H1 (cell line): ENCODE results near the gene HOXC11.

ENCODE experiments used
- ATF2 ChIP-seq: IDR thresholded peaks from 2 replicates; pipeline ENCODE4 v1.6.1; 2012; ENCODE audit warnings: low read length, inconsistent platforms
- CBX5 ChIP-seq: fragments of 300-800, 300-1000 bp; sonication (generic); IDR thresholded peaks from 2 replicates; pipeline ENCODE4 v1.7.1; 2016; ENCODE audit warnings: antibody characterized with exemption, low read length, low read depth
- CHD2 ChIP-seq: IDR thresholded peaks from 2 replicates; pipeline ENCODE4 v1.6.1; 2012; ENCODE audit warnings: low read length, improper control_type of control experiment
- EZH2 ChIP-seq: fragments of 200-600 bp; sonication (generic); IDR thresholded peaks from 2 replicates; pipeline ENCODE4 v1.7.1; 2012; ENCODE audit warnings: low read depth, mild to moderate bottlenecking, moderate library complexity, low read length, inconsistent platforms; ENCODE audit not compliant: severe bottlenecking
- GABPA ChIP-seq: IDR thresholded peaks from 2 replicates; pipeline ENCODE4 v1.6.1; 2011; ENCODE audit warnings: mild to moderate bottlenecking, low read length, moderate library complexity, borderline replicate concordance; ENCODE audit not compliant: insufficient read depth
- GTF2F1 ChIP-seq: IDR thresholded peaks from 2 replicates; pipeline ENCODE4 v1.6.1; 2012; ENCODE audit warnings: low read depth, low read length, improper control_type of control experiment, borderline replicate concordance
- KDM5A ChIP-seq: fragments of 200-600 bp; IDR thresholded peaks from 2 replicates; pipeline ENCODE4 v1.7.1; 2012; ENCODE audit warnings: mild to moderate bottlenecking, low read length, inconsistent platforms, mixed read lengths
- MAFK ChIP-seq: IDR thresholded peaks from 2 replicates; pipeline ENCODE4 v1.6.1; 2012; ENCODE audit warnings: low read depth, mild to moderate bottlenecking, improper control_type of control experiment, low read length
- NANOG ChIP-seq: IDR thresholded peaks from 2 replicates; pipeline ENCODE4 v1.6.1; 2011; ENCODE audit warnings: low read length, low read depth, mild to moderate bottlenecking, inconsistent platforms; ENCODE audit not compliant: insufficient read depth, poor library complexity, severe bottlenecking
- POLR2AphosphoS5 ChIP-seq: IDR thresholded peaks from 2 replicates; pipeline ENCODE4 v1.6.1; 2011; ENCODE audit warnings: low read depth, low read length
- RAD21 ChIP-seq, 2 experiments: IDR thresholded peaks in 1 of 2; conservative IDR thresholded peaks in 1 of 2; 2 replicates each; pipeline ENCODE4 v1.6.1; 2011; ENCODE audit warnings: low read depth in 2 of 2, low read length in 2 of 2, improper control_type of control experiment in 1 of 2, inconsistent platforms in 1 of 2, mild to moderate bottlenecking in 1 of 2, moderate library complexity in 1 of 2
- SIN3A ChIP-seq, 2 experiments: IDR thresholded peaks in 1 of 2; conservative IDR thresholded peaks in 1 of 2; 2 replicates each; pipeline ENCODE4 v1.6.1; 2011 to 2012; ENCODE audit warnings: low read length in 2 of 2, improper control_type of control experiment in 1 of 2, low read depth in 1 of 2, mild to moderate bottlenecking in 1 of 2
- YY1 ChIP-seq: IDR thresholded peaks from 2 replicates; pipeline ENCODE4 v1.6.1; 2011; ENCODE audit warnings: low read depth, mild to moderate bottlenecking, low read length
- TF ChIP-seq, protein P1 (sequence below), 3 experiments: IDR thresholded peaks; 1 replicate in 2 of 3; 2 replicates in 1 of 3; pipeline versions ENCODE4 v1.5.1 to v1.6.1; 2011; ENCODE audit warnings: low read length in 3 of 3, mild to moderate bottlenecking in 3 of 3, inconsistent platforms in 2 of 3, low read depth in 1 of 3, moderate library complexity in 1 of 3; ENCODE audit not compliant: insufficient read depth in 1 of 3; ENCODE audit errors: control extremely low read depth in 1 of 3

- TF ChIP-seq MAFK = no peak
- TF ChIP-seq POLR2AphosphoS5 = no peak
- TF ChIP-seq KDM5A = no peak
- TF ChIP-seq NANOG = no peak
- no peak for TF ChIP-seq CHD2
- TF ChIP-seq YY1 = no peak
- no peak for TF ChIP-seq CBX5
- no peak for TF ChIP-seq GTF2F1
- TF ChIP-seq, protein P1, sequence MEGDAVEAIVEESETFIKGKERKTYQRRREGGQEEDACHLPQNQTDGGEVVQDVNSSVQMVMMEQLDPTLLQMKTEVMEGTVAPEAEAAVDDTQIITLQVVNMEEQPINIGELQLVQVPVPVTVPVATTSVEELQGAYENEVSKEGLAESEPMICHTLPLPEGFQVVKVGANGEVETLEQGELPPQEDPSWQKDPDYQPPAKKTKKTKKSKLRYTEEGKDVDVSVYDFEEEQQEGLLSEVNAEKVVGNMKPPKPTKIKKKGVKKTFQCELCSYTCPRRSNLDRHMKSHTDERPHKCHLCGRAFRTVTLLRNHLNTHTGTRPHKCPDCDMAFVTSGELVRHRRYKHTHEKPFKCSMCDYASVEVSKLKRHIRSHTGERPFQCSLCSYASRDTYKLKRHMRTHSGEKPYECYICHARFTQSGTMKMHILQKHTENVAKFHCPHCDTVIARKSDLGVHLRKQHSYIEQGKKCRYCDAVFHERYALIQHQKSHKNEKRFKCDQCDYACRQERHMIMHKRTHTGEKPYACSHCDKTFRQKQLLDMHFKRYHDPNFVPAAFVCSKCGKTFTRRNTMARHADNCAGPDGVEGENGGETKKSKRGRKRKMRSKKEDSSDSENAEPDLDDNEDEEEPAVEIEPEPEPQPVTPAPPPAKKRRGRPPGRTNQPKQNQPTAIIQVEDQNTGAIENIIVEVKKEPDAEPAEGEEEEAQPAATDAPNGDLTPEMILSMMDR (IDR thresholded peaks at IDR 0.05; ENCODE audit: control extremely low read depth in 1 of 3, insufficient read depth in 1 of 3, low read depth in 1 of 3, low read length in 3 of 3) = no peak
- TF ChIP-seq SIN3A (conservative IDR thresholded peaks at IDR 0.05 in 1 of 2, IDR thresholded peaks at IDR 0.05 in 1 of 2; ENCODE audit: low read depth in 1 of 2, low read length in 2 of 2) = no peak
- TF ChIP-seq EZH2 = no peak
- no peak for TF ChIP-seq GABPA
- no peak for TF ChIP-seq RAD21 (IDR thresholded peaks at IDR 0.05 in 1 of 2, conservative IDR thresholded peaks at IDR 0.05 in 1 of 2; ENCODE audit: low read depth in 2 of 2, low read length in 2 of 2)
- TF ChIP-seq ATF2 = no peak
Observed at GRCh38 chr12:53958128-53958527, 14.8 kb upstream of the HOXC11 start.
